B cell (primary cell): ENCODE data around the gene PRMT6.
"Not testable (repeated sequence)": the region's sequence is repeated elsewhere in the genome, so short reads cannot be mapped to it uniquely, and the experiment has no call there.

ENCODE experiments used
- CTCF ChIP-seq: fragments of 200-600 bp; IDR thresholded peaks from one replicate; pipeline ENCODE4 v1.8.0; 2022; ENCODE audit warnings: antibody characterized with exemption, mild to moderate bottlenecking
- EZH2 ChIP-seq: IDR thresholded peaks from 2 replicates; pipeline ENCODE4 v1.6.1; 2012; ENCODE audit warnings: borderline replicate concordance, low read depth, mild to moderate bottlenecking, moderate library complexity, low read length; ENCODE audit not compliant: insufficient read depth, poor library complexity, severe bottlenecking

- not testable (repeated sequence) for TF ChIP-seq CTCF, EZH2
These were observed 17.6 kb upstream of the PRMT6 start for GRCh38 chr1:107038874-107039273.
